Activated T-cell treated with anti-CD3 and anti-CD28 coated beads for 24 hours (primary cell): Measurements from ENCODE around the gene PSMC4.
A peak's percentile ranks its signal among the peaks of the same experiment; 100 is the strongest.

Source experiments
- DNase-seq: peaks from one replicate; pipeline ENCODE4 v3.0.0-alpha.2; 2020; ENCODE audit warnings: low read depth

Gene PSMC4

DNA sequence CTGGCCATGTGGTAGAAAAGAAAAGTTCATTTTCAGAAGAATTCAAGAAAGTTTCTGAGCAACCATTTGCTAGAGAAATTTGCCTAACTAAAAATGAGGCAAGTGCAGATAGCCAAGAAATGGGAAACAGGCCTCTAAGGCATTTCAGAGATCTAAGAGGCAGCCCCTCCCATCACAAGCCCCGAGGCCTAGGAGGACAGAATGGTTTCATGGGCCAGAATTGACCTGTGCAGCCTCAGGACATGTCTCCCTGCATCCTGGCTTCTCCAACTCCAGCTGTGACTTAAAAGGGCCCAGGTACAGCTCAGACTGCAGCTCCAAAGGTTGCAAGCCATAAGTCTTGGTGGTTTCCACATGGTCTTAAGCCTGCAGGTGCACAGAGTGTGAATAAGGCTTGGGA is 22.6 kb downstream of the PSMC4 start:
- no peak for DNase-seq

DNA sequence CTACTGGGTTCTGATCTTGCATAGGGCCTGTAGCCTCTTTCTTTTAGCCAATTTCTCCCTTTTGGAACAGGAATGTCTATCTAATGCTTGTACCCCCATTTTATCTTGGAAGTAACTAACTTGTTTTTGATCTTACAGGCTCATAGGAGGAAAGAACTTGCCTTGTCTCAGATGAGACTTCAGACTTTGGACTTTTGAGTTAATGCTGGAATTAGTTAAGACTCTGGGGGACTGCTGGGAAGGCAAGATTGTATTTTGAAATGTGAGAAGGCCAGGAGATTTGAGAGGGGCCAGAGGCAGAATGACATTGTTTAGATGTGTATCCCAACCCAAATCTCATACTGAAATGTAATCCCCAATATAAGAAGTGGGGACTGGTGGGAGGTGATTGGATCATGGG is 23.4 kb downstream of the PSMC4 start:
- DNase-seq = no peak

DNA sequence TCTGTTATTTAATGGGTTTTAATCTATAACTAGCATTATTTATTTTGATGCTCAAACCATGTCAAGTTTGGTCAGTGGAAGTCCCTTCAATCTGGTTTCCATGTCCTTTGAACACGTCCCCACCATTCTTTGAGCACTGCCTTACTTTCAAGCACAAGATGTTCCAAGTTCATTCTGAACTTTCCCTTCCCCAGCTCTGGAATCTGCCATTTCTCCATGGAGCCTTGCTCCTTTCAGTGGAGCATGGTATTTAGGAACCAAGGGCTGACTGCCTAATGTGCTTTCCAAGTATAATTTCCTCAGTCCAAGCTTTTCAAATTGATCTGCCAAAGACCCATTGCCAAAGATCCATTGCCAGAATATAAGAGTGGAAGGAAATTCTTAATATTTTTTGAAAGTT is 24.8 kb downstream of the PSMC4 start:
- DNase-seq = no peak

DNA sequence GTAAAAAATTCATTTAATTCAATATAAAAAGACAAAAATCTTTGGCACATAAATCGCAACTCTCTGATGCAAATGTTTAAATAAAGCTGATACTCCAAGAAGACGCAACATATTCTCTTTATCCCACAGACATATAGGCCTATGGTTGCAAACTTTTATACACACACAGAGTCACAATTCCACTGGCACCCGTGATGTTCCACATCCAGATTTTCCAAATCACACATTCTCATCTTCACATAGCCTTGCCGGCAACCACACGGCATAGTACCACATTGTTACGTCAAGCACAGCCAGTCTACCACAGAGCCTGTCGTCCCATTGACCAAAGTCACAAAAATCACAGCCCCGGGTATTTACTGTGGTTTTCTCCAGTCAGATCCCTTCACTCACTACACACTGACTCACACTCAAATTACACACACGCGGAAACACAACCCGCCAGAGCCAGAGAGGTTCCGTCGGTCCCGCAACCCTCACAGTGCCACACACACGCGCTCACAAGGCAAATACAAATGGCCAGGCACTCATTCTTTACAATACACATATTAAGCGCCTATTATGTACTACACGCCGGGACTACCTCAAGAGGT is 25.3 kb downstream of the PSMC4 start:
- DNase-seq = peak; percentile 23

DNA sequence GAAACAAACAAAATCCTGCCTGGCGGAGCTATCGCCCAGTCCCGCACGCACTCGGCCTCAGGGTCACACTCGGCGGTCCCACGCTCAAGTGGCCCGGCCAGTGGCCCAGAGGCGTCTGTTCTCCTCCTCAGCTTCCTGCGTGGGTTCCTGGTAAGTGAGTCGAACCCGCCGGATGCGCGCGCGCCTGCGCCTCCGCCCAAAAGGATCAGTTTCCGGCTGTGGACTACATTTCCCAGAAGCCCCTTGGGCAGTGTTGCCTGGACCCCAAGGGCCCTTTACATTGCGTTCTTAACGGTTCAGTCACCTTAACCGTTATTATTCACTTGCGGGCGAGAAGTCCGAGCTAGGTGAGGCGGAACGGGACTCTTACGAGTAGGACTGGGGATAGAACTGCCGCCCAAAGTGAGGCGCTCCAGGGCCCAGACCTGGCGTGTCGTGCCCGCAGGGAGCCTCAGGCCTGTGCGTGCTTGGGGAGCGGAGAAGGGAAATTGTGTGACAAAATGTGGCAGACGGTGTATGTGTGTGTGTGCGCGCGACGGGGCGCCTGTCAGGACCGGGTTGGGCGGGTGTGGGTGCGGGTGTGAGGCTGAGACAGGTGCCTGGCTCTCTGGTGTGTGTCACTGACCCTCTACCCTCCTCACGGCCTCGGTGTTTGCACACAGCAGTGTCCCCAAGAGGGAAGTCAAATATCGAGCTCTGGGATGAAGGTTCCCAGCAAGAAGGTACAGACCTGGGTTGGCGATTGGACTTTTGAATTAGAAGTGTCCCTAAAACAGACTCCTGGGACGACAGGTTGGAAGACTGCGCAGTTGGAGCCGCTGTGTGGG is 26.1 kb downstream of the PSMC4 start, which contains the start of gene ZNF546:
ZNF546 (plus strand) TSS at position 250 of the 827 bp plus-strand sequence. CDS start 1,267 bp downstream, outside the sequence.
- peak; percentile 90 for DNase-seq

DNA sequence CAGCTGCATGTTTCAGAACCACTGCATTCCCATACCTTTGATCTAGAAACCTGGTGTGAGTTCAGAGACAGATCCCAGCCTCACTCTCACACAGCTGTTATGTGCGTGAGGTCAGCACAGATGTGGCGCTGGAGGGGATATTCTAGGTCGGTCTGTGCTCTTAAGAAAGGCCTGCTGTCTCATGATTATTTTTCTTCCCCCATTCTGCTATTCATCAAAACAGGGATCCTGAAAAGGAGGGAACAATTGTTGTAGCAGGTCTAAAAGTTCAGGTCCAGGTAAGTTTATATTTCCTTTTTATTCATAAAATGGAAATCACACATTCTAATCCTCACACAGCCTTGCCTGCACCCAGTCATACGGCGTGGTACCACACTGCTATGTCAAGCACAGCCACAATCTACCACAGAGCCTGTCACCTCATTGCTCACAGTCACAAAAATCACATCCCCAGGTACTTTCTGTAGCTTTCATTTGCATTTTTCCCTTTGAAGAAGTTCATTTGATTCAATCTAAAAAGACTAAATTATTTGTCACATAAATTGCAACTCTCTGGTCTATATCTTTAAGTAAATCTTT is 26.8 kb downstream of the PSMC4 start:
- DNase-seq = no peak

DNA sequence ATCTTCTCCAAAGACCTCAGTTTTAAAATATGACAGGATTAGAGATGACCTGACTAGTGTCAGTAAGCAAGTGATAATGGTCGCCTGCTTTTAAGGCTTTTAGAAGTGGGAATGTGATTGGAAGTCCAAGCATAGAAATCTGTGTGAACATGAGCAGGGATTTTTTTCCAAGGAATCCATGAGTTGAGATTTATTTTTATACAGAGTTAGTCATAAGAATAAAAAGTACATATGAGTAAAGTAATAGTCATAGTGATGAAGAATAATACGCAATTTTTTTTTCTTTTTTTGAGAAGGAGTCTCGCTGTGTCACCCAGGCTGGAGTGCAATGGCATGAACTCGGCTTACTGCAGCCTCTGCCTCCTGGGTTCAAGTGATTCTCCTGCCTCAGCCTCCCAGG is 27.5 kb downstream of the PSMC4 start:
- no peak for DNase-seq

DNA sequence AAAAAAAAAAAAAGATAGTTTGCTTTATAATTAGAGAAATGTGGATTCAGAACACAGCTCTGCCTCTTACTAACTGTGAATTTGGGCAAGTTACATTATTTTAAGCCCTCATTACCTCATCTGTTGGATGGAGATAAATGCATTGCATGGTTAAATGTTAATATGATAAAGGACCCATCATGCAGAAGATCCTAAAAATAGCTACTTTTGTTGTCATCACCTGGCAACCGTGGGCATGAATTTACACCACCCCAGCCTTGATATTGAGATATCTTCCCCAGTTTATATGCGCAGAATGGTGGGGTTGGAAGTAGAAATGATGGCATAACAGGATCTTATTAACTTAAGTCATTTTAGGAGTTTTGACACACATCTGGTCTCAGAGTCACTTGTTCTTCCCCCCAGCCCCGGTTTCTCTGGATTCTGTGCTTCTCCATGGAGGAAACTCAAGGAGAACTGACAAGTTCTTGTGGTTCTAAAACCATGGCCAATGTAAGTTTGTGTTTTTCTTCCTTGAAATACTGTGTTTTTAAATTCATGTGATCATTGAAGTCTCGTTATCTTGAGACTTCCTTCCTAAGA is 34.8 kb downstream of the PSMC4 start:
- no peak for DNase-seq

DNA sequence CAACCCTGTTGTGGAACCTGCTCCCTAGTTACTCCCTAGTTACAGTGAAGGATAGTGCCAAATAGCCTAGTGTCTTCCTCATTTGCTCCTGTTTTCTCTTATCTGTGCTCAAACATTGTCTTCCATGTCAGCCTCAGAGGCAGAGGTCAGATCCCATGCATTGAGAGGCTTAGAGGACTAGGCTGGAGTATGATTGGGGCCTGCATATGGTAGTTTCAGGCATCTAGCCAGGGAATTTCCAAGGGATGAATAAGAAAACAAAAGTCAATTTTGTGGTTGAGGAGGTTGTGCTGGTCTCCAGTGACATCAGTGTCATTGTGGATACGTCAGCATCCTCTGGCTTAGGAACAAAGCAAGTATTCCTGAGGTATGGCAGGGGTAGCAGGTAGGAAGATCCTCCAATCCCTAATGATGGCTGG is 35.3 kb downstream of the PSMC4 start:
- no peak for DNase-seq

DNA sequence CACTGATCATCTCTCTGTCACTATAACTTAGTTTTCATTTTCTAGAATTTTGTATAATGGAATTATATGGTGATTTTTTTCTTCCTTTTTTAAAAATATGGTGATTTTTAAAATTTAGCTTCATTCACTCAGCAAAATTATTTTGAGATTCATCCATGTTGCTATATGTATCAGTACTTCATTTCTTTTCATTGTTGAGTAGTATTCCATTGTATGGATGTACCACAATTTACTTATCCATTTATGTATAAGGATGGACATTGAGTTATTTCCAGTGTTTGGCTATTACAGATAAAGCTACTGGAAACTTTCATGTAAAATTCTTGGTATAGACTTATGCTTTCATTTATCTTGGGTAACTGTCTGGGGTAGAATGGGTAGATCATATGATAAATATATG is 38.7 kb downstream of the PSMC4 start:
- no peak for DNase-seq

DNA sequence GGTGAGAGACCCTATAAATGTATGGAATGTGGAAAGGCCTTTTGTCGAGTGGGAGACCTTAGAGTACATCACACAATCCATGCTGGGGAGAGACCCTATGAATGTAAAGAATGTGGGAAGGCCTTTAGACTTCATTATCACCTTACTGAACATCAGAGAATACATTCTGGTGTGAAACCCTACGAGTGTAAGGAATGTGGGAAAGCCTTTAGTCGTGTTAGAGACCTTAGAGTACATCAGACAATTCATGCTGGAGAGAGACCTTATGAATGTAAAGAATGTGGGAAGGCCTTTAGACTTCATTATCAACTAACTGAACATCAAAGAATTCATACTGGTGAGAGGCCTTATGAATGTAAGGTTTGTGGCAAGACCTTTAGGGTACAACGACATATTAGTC is 43.0 kb downstream of the PSMC4 start:
- DNase-seq = no peak

DNA sequence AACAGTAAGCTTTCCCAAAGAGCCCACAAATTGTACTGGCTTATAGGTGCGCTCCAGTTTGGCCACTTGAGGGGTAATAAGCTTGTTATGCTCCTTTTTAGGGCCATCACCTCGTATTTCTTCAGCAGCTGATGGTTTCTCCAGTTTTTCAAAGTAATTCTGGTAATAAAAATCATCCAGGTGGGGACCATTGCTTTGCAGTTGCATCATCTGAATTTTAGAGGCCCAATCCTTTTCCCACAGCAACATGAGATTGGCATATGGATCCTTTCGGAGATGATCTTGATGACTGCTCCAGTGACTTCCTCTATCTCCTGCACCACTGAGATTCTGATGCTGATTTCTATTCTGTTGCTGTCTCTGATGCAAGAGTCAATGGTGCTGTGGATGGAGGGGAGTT is 53.0 kb downstream of the PSMC4 start:
- no peak for DNase-seq

DNA sequence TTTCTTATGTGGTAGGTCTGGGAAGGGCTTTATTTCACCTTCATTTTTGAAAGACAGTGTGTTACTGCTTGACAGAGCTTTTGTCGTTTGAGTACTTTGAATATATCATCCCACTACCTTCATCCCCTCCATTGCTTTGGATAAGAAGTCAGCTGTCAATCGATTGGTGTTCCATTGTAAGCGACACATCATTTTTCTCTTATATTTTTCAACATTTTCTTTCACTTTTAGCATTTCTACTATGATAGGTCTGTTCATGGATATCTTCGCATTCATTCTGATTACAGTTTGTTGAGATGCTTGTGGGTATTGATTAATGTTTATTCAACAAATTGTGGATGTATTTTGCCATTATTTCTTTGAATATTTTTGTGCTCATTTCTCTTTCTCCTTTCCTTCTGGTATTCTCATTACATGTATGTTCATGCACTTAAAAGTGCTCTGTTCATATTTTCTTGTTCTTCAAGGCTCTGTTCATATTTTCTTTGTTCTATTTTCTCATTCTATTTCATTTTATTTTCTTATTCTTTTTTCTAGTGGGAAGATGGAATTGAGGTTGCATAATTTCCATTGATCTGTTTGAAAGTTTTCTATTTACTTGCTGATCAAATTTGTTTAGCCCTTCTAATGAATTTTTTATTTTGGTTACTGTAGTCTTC is 55.1 kb downstream of the PSMC4 start:
- DNase-seq = no peak

DNA sequence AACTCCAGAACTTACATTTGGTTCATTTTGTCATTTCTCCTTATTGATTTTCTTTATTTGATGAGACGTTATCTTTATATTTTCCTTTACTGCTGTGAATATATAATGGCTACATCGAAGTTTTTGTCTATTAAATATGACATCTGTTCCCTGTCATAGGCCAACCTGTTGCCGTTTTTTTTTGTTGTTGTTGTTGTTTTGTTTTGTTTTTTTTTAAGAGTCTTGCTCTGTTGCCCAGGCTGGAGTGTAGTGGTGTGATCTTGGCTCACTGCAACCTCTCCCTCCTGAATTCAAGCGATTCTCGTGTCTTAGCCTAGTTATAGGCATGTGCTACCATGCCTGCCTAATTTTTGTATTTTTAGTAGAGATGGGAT is 55.6 kb downstream of the PSMC4 start:
- DNase-seq = no peak
